ENCODE results near the gene AACS.
"Not testable (repeated sequence)": the region's sequence is repeated elsewhere in the genome, so short reads cannot be mapped to it uniquely, and the experiment has no call there.

Gene AACS

DNA sequence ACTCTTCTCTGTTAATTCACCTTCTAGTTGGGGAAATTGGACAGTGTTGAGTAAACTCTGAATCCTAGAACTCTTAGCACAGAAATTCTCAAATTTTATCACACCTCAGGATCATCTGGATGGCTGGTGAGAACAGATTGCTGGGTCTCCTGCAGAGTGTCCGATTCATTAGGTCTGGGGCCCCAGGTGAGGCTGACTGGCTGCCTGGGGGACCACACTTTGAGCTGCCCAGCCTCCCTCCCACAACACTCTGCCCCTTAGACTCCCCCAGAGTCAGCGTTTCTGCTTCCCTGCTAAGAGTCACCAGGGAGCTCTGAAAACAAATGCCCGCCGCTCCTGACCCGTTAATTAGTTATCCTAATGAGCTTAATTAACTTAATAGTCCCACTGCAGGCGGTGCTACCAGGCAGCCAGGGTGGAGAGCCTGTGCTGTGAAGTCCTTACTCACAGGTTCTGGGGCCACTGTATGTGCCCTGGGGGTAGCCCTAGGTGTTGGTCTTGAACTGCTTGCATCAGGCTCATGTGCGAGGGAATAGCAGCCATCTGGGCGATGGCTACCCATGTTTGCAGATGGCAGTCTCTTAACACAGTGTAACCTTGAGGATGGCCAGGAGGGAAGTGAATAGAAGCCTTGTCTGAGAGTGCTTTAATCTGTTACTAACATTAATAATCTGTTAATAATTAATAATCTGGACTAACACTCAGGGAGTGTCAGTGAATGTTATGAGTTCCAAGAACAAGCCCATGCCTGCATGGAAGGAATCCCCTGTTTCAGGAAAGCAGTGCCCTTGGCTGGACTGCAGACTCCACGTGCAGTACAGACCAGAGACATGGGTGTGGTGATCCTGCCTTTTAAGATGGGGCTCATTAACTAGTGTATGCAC lies 35.6 kb downstream of the AACS start:
- TF ChIP-seq, protein P1, sequence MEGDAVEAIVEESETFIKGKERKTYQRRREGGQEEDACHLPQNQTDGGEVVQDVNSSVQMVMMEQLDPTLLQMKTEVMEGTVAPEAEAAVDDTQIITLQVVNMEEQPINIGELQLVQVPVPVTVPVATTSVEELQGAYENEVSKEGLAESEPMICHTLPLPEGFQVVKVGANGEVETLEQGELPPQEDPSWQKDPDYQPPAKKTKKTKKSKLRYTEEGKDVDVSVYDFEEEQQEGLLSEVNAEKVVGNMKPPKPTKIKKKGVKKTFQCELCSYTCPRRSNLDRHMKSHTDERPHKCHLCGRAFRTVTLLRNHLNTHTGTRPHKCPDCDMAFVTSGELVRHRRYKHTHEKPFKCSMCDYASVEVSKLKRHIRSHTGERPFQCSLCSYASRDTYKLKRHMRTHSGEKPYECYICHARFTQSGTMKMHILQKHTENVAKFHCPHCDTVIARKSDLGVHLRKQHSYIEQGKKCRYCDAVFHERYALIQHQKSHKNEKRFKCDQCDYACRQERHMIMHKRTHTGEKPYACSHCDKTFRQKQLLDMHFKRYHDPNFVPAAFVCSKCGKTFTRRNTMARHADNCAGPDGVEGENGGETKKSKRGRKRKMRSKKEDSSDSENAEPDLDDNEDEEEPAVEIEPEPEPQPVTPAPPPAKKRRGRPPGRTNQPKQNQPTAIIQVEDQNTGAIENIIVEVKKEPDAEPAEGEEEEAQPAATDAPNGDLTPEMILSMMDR (IDR thresholded peaks at IDR 0.05; ENCODE audit: extremely low read depth, missing control alignments) = no peak
- no peak for DNase-seq (ENCODE audit: low spot score)

DNA sequence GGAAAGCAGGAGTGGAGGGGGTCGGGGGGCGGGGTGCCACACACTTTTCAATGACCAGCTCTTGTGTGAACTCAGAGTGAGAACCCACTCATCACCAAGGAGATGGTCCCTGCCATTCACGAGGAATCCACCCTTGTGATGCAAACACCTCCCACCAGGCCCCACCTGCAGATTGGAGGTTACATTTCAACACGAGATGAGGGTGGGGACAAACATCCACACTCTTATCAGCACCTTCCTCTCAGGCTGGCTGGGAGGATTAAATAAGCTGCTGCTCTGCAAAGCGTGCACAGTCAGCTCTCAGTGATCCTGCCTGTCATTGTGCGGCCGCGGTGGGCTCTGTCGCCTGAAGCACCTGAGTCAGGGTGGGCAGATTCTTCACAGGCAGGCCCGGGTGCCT lies 39.7 kb downstream of the AACS start:
- TF ChIP-seq, protein P1 (IDR thresholded peaks at IDR 0.05; ENCODE audit: extremely low read depth, missing control alignments) = no peak
- DNase-seq (ENCODE audit: low spot score) = no peak

DNA sequence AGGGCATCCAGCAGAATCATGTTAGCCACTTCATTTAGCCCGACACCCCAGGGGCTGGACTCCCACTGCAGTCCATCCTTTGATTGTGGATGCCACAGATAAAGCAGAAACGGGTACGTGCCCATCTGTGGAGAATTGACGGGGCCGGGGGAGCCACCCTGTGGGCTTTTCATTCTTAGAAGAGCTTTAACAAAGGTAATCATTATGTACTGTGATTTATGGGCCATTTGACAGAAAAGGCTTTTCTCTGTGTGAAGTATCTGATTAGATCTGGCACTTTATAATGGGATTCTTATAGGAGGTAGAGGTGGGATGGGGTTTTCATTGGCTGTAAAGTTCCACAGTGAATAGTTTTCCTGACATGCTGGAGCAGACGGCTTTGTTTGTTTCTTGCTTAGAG lies 40.4 kb downstream of the AACS start:
- no peak for DNase-seq (ENCODE audit: low spot score)
- TF ChIP-seq, protein P1 (IDR thresholded peaks at IDR 0.05; ENCODE audit: extremely low read depth, missing control alignments) = no peak

DNA sequence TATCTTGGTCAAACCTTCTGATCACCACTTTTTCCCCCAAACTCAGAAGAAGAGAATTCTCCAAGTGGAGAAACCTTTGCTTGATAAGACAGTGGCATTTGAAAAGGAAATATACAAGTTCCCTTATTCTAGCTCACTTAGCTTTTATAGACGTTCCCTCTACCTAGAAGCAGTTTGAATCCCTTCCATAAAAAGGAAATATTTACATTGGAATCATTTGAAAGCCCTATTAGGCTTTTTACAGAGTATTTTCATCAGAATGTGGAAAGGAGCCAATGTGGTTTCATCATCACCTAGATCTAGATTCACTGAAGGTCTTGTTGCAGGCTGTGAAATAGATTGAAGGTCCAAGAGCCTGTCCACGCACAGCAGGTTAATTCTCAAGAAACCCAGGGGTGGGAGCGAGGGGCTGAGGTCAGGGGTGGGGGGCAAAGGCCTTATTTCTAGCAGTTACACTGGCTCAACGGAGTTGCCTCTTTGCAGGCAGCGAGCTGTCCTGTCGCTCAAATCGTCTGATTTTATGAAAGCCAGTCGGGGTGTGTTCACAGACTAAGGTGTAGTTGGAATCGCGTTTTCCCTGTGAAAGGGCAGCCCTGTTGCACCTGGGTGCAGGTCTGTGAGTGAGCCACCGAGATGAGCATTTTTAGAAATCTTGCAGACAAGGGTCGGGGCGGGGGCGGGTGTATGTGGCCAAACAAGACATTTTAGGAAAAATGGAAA lies 45.6 kb downstream of the AACS start:
- TF ChIP-seq, protein P1 (IDR thresholded peaks at IDR 0.05; ENCODE audit: extremely low read depth, missing control alignments) = no peak
- no peak for DNase-seq (ENCODE audit: low spot score)

DNA sequence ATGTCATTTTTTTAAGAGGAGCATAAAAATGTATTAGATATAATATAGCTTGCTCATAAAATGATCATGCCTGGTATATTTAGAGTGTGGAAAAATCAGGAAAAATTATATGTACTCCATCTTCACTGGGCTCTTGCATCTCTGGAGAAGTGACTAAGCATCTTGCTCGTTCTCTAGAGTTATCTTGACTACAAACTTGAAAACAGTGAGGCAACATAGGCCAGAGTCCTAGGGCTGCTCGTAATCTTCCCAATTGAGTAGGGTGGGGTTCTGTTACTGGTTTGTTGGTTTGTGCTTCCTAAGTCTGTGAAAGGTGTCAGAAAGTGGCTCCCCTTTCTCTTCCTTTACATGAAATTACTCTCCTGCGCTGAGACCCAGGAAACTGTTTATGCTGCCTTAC lies 46.2 kb downstream of the AACS start:
- DNase-seq (ENCODE audit: low spot score) = no peak
- TF ChIP-seq, protein P1 (IDR thresholded peaks at IDR 0.05; ENCODE audit: extremely low read depth, missing control alignments) = no peak

DNA sequence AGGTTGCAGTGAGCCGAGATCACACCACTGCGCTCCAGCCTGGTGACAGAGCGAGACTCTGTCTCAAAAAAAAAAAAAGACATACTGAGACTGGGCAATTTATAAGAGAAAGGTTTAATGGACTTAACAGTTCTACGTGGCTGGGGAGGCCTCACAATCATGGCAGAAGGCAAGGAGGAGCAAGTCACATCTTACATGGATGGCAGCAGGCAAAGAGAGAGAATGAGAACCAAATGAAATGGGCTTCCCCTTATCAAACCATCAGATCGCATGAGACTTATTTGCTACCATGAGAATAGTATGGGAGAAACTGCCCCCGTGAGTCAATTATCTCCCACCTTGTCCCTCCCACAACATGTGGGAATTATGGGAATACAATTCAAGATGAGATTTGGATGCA lies 47.4 kb downstream of the AACS start:
- not testable (repeated sequence) for DNase-seq (ENCODE audit: low spot score)

DNA sequence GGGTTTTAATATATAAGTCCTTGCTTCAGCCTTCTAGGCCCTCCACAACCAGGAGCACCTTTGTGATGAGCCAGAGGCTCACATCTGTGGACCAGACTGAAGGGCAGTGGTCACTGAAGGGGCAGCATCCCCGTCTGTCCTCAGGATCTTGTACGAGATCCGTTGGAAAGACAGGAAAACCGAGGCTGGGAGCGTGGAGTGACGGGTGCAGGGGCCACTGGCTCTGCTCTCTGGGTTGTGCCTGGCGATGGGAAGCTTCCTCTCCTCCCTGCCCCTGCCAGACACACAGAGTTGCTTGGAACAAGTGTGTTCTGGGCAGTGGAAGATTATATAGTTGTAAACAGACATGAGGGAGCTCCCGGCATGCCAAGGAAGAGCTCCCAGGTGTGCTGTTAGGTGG lies 48.0 kb downstream of the AACS start:
- no peak for DNase-seq (ENCODE audit: low spot score)
- TF ChIP-seq, protein P1 (IDR thresholded peaks at IDR 0.05; ENCODE audit: extremely low read depth, missing control alignments) = no peak

All from GM20000 (cell line).